HepG2 (cell line): Measurements from ENCODE around the gene ZNF444. TPM values are rescaled to one million over a fixed set of nuclear protein-coding genes. Genes with fewer than 3 reads are reported as not detected.

ENCODE experiments used
- CBX1 ChIP-seq: IDR thresholded peaks from one replicate; pipeline ENCODE4 v1.6.1; 2016; ENCODE audit warnings: antibody characterized with exemption, low read depth
- SP4 ChIP-seq: sonication (generic); formaldehyde crosslinking; IDR thresholded peaks from 2 replicates; pipeline ENCODE4 v1.8.1; 2023; ENCODE audit warnings: mild to moderate bottlenecking, missing genetic modification reagents
- TOE1 ChIP-seq: sonication (generic); formaldehyde crosslinking; IDR thresholded peaks from 2 replicates; pipeline ENCODE4 v1.4.0; 2020; ENCODE audit warnings: mild to moderate bottlenecking, missing genetic modification reagents
- ZNF337 ChIP-seq: sonication (generic); formaldehyde crosslinking; IDR thresholded peaks from 2 replicates; pipeline ENCODE4 v1.5.1; 2020; ENCODE audit warnings: missing genetic modification reagents, low read depth, mild to moderate bottlenecking, borderline replicate concordance
- ZNF776 ChIP-seq: sonication (generic); formaldehyde crosslinking; IDR thresholded peaks from 2 replicates; pipeline ENCODE4 v1.4.0; 2020; ENCODE audit warnings: mild to moderate bottlenecking, missing genetic modification reagents
- ZNF781 ChIP-seq: sonication (generic); formaldehyde crosslinking; IDR thresholded peaks from 2 replicates; pipeline ENCODE4 v1.5.1; 2020; ENCODE audit warnings: borderline replicate concordance, mild to moderate bottlenecking, missing genetic modification reagents; ENCODE audit errors: not compliant biosample characterization
- ZNF891 ChIP-seq: sonication (generic); formaldehyde crosslinking; IDR thresholded peaks from 2 replicates; pipeline ENCODE4 v1.5.0; 2020; ENCODE audit warnings: mild to moderate bottlenecking, missing genetic modification reagents
- polyA plus RNA-seq, 8 experiments: library from polyadenylated mRNA; depleted of rRNA in 3 of 8; stranded (reverse) in 7 of 8; unstranded in 1 of 8; fragments of >200 nt; fragmentation: Illumina TruSeq in 4 of 8; extraction: Trizol in 4 of 8; gene quantifications; 2 replicates each; pipeline versions ENCODE4 v1.2.1 to v1.2.3, GENCODE V29; 2011 to 2016; ENCODE audit warnings: low read depth in 4 of 8, missing spikeins in 1 of 8, mixed read lengths in 1 of 8; ENCODE audit not compliant: insufficient read depth in 1 of 8
- total RNA-seq, 5 experiments: library from RNA; depleted of rRNA; stranded (reverse); fragments of >200 nt; fragmentation: Illumina TruSeq; extraction: Trizol; gene quantifications; 2 replicates each; pipeline ENCODE4 v1.2.3, GENCODE V29; 2016; ENCODE audit warnings: low read depth in 1 of 5
- TF ChIP-seq, protein P1 (sequence below): sonication (generic); formaldehyde crosslinking; IDR thresholded peaks from 2 replicates; pipeline ENCODE4 v1.5.1; 2020; ENCODE audit warnings: mild to moderate bottlenecking, missing genetic modification reagents, borderline replicate concordance
- TF ChIP-seq, protein P2 (sequence below): sonication (generic); formaldehyde crosslinking; IDR thresholded peaks from 2 replicates; pipeline ENCODE4 v1.8.1; 2022; ENCODE audit warnings: mild to moderate bottlenecking, missing genetic modification reagents
- TF ChIP-seq, protein P3 (sequence below): sonication (generic); formaldehyde crosslinking; IDR thresholded peaks from 2 replicates; pipeline ENCODE4 v1.4.0; 2020; ENCODE audit warnings: mild to moderate bottlenecking, missing genetic modification reagents, borderline replicate concordance
- TF ChIP-seq, protein P4 (sequence below): sonication (generic); formaldehyde crosslinking; IDR thresholded peaks from 2 replicates; pipeline ENCODE4 v1.5.0; 2020; ENCODE audit warnings: missing genetic modification reagents
- TF ChIP-seq, protein P5 (sequence below): sonication (generic); formaldehyde crosslinking; IDR thresholded peaks from 2 replicates; pipeline ENCODE4 v1.4.0; 2020; ENCODE audit warnings: low read depth, mild to moderate bottlenecking, missing genetic modification reagents
- TF ChIP-seq, protein P6 (sequence below): sonication (generic); formaldehyde crosslinking; IDR thresholded peaks from 2 replicates; pipeline ENCODE4 v1.8.0; 2022; ENCODE audit warnings: missing genetic modification reagents, mild to moderate bottlenecking, moderate library complexity, borderline replicate concordance

The ZNF444 gene
- total and polyA plus RNA-seq, 2 of the 13 experiments (the other 11 are each of a cell fraction or from before 2014, with no cell fraction given): 27.4 to 30.3 TPM

DNA sequence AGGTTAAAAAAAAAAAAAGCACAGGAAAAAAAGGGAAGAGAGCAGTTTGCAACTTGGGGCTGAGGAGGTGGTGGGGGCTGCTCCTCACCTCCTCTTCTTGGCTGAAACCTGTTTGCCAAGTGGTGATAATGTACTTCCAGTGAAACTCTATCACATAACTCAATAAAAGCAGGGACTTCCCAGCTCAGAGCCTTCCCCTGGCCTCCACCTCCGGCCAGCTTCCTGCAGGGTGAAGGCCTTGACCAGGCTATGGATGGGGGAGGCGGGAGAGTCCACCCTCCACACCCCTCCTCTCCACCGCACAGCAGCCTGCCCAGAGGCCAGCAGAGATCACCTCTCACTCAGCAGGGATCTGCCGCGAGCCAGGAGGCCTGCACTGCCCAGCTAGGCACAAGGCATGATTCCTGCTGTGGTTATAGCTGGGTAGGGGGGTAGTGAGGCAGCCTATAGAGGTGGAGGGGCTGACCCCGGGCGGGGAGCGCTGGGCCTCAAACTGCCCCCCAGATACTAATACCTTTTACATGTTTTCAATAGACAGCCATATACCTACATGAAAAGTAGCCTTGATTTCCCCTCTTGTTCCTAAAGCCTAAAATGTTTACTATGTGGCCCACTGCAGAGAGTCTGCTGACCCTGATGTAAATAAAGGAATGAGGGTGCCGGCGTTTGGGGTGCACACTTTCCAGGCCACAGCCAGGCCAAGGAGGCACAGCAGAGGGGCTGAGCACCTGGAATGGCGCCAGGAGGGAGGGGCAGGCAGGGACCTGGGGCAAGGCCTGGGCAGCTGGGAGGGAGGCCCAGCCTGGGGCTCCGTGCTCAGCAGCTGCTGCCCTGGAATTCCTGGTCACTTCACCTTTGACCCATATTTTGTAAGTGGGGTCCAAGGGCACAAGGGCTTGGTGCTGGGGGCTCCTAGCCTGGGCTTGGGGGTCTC, 30.3 kb upstream of the ZNF444 start (continued):
- TF ChIP-seq ZNF781 (CRISPR knock-in tag) (no peak), CBX1 (no peak), ZNF776 (no peak), ZNF891 (0 out of 2 replicates have a peak, but pooled peaks have one; percentile 59), TOE1 (CRISPR knock-in tag) (no peak), SP4 (CRISPR knock-in tag) (0 out of 2 replicates have a peak, but pooled peaks have one; percentile 5), ZNF337 (CRISPR knock-in tag) (no peak)
- TF ChIP-seq, protein P1, sequence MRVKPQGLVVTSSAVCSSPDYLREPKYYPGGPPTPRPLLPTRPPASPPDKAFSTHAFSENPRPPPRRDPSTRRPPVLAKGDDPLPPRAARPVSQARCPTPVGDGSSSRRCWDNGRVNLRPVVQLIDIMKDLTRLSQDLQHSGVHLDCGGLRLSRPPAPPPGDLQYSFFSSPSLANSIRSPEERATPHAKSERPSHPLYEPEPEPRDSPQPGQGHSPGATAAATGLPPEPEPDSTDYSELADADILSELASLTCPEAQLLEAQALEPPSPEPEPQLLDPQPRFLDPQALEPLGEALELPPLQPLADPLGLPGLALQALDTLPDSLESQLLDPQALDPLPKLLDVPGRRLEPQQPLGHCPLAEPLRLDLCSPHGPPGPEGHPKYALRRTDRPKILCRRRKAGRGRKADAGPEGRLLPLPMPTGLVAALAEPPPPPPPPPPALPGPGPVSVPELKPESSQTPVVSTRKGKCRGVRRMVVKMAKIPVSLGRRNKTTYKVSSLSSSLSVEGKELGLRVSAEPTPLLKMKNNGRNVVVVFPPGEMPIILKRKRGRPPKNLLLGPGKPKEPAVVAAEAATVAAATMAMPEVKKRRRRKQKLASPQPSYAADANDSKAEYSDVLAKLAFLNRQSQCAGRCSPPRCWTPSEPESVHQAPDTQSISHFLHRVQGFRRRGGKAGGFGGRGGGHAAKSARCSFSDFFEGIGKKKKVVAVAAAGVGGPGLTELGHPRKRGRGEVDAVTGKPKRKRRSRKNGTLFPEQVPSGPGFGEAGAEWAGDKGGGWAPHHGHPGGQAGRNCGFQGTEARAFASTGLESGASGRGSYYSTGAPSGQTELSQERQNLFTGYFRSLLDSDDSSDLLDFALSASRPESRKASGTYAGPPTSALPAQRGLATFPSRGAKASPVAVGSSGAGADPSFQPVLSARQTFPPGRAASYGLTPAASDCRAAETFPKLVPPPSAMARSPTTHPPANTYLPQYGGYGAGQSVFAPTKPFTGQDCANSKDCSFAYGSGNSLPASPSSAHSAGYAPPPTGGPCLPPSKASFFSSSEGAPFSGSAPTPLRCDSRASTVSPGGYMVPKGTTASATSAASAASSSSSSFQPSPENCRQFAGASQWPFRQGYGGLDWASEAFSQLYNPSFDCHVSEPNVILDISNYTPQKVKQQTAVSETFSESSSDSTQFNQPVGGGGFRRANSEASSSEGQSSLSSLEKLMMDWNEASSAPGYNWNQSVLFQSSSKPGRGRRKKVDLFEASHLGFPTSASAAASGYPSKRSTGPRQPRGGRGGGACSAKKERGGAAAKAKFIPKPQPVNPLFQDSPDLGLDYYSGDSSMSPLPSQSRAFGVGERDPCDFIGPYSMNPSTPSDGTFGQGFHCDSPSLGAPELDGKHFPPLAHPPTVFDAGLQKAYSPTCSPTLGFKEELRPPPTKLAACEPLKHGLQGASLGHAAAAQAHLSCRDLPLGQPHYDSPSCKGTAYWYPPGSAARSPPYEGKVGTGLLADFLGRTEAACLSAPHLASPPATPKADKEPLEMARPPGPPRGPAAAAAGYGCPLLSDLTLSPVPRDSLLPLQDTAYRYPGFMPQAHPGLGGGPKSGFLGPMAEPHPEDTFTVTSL (CRISPR knock-in tag): no peak
- TF ChIP-seq, protein P2, sequence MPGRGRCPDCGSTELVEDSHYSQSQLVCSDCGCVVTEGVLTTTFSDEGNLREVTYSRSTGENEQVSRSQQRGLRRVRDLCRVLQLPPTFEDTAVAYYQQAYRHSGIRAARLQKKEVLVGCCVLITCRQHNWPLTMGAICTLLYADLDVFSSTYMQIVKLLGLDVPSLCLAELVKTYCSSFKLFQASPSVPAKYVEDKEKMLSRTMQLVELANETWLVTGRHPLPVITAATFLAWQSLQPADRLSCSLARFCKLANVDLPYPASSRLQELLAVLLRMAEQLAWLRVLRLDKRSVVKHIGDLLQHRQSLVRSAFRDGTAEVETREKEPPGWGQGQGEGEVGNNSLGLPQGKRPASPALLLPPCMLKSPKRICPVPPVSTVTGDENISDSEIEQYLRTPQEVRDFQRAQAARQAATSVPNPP: no peak
- TF ChIP-seq, protein P3, sequence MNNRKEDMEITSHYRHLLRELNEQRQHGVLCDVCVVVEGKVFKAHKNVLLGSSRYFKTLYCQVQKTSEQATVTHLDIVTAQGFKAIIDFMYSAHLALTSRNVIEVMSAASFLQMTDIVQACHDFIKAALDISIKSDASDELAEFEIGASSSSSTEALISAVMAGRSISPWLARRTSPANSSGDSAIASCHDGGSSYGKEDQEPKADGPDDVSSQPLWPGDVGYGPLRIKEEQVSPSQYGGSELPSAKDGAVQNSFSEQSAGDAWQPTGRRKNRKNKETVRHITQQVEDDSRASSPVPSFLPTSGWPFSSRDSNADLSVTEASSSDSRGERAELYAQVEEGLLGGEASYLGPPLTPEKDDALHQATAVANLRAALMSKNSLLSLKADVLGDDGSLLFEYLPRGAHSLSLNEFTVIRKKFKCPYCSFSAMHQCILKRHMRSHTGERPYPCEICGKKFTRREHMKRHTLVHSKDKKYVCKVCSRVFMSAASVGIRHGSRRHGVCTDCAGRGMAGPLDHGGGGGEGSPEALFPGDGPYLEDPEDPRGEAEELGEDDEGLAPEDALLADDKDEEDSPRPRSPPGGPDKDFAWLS (CRISPR knock-in tag): peak; percentile 78; the same call in 1 of the 2 replicates
- TF ChIP-seq, protein P4, sequence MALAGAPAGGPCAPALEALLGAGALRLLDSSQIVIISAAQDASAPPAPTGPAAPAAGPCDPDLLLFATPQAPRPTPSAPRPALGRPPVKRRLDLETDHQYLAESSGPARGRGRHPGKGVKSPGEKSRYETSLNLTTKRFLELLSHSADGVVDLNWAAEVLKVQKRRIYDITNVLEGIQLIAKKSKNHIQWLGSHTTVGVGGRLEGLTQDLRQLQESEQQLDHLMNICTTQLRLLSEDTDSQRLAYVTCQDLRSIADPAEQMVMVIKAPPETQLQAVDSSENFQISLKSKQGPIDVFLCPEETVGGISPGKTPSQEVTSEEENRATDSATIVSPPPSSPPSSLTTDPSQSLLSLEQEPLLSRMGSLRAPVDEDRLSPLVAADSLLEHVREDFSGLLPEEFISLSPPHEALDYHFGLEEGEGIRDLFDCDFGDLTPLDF (CRISPR knock-in tag): no peak; the same call in 1 of the 2 replicates
- TF ChIP-seq, protein P5, sequence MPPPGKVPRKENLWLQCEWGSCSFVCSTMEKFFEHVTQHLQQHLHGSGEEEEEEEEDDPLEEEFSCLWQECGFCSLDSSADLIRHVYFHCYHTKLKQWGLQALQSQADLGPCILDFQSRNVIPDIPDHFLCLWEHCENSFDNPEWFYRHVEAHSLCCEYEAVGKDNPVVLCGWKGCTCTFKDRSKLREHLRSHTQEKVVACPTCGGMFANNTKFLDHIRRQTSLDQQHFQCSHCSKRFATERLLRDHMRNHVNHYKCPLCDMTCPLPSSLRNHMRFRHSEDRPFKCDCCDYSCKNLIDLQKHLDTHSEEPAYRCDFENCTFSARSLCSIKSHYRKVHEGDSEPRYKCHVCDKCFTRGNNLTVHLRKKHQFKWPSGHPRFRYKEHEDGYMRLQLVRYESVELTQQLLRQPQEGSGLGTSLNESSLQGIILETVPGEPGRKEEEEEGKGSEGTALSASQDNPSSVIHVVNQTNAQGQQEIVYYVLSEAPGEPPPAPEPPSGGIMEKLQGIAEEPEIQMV (CRISPR knock-in tag): no peak
- TF ChIP-seq, protein P6, sequence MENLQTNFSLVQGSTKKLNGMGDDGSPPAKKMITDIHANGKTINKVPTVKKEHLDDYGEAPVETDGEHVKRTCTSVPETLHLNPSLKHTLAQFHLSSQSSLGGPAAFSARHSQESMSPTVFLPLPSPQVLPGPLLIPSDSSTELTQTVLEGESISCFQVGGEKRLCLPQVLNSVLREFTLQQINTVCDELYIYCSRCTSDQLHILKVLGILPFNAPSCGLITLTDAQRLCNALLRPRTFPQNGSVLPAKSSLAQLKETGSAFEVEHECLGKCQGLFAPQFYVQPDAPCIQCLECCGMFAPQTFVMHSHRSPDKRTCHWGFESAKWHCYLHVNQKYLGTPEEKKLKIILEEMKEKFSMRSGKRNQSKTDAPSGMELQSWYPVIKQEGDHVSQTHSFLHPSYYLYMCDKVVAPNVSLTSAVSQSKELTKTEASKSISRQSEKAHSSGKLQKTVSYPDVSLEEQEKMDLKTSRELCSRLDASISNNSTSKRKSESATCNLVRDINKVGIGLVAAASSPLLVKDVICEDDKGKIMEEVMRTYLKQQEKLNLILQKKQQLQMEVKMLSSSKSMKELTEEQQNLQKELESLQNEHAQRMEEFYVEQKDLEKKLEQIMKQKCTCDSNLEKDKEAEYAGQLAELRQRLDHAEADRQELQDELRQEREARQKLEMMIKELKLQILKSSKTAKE (CRISPR knock-in tag): peak; percentile 70; the same call in 1 of the 2 replicates
